Neural cell (in vitro differentiated cells): Measurements from ENCODE around the gene TCEAL4. TPM values are rescaled to one million over a fixed set of nuclear protein-coding genes. Genes with fewer than 3 reads are reported as not detected.

ENCODE experiments used
- H2AFZ ChIP-seq: fragments of 200-600, 300-800 bp; sonication (generic), shearing (Covaris generic); 2 replicates; pipeline ENCODE4 v1.6.0; 2014; ENCODE audit warnings: low read depth, mild to moderate bottlenecking, antibody characterized with exemption, low read length, moderate library complexity
- H3F3A ChIP-seq: fragments of 200-600 bp; shearing (Covaris generic); 2 replicates; pipeline ENCODE4 v1.6.1; 2016; ENCODE audit warnings: mild to moderate bottlenecking, moderate library complexity, mixed read lengths, antibody characterized with exemption, low read length; ENCODE audit not compliant: insufficient read depth, poor library complexity, severe bottlenecking
- H3K27ac ChIP-seq: fragments of 200-600, 300-800 bp; sonication (generic), shearing (Covaris generic); 2 replicates; pipeline ENCODE4 v1.5.1; 2014; ENCODE audit warnings: mild to moderate bottlenecking, low read length, moderate library complexity
- H3K27me3 ChIP-seq: fragments of 300-800, 200-600 bp; sonication (generic), shearing (Covaris generic); 2 replicates; pipeline ENCODE4 v1.6.0; 2014; ENCODE audit warnings: mild to moderate bottlenecking, low read depth, low read length, moderate library complexity; ENCODE audit not compliant: insufficient read depth
- H3K36me3 ChIP-seq: fragments of 300-800, 200-600 bp; sonication (generic), shearing (Covaris generic); 2 replicates; pipeline ENCODE4 v1.5.1; 2014; ENCODE audit warnings: mild to moderate bottlenecking, antibody characterized with exemption, low read length, moderate library complexity; ENCODE audit not compliant: insufficient read depth
- H3K4me2 ChIP-seq: fragments of 300-800, 200-600 bp; sonication (generic), shearing (Covaris generic); 2 replicates; pipeline ENCODE4 v1.6.0; 2014; ENCODE audit warnings: mild to moderate bottlenecking, low read length
- H3K4me3 ChIP-seq: fragments of 300-800, 200-600 bp; sonication (generic), shearing (Covaris generic); 2 replicates; pipeline ENCODE4 v1.5.1; 2014; ENCODE audit warnings: mild to moderate bottlenecking, low read length, moderate library complexity
- H3K79me2 ChIP-seq: fragments of 200-600 bp; shearing (Covaris generic); replicated peaks from 2 replicates; pipeline ENCODE4 v1.6.0; 2014; ENCODE audit warnings: mild to moderate bottlenecking, low read length, moderate library complexity; ENCODE audit not compliant: insufficient read depth
- H3K9ac ChIP-seq: fragments of 300-800, 200-600 bp; sonication (generic), shearing (Covaris generic); 2 replicates; pipeline ENCODE4 v1.6.1; 2016; ENCODE audit warnings: mild to moderate bottlenecking, low read length, mixed read lengths
- H3K9me2 ChIP-seq: fragments of 200-600 bp; shearing (Covaris generic); 2 replicates; pipeline ENCODE4 v1.6.1; 2016; ENCODE audit warnings: mild to moderate bottlenecking, low read length, mixed read lengths; ENCODE audit not compliant: insufficient read depth
- H3K9me3 ChIP-seq: fragments of 200-600, 300-800 bp; sonication (generic), shearing (Covaris generic); 2 replicates; pipeline ENCODE4 v1.6.1; 2016; ENCODE audit warnings: mild to moderate bottlenecking, mixed run types, low read length, moderate library complexity, mixed read lengths
- H4K20me1 ChIP-seq: fragments of 200-600 bp; shearing (Covaris generic); 2 replicates; pipeline ENCODE4 v1.6.1; 2016; ENCODE audit warnings: mild to moderate bottlenecking, mixed run types; ENCODE audit not compliant: insufficient read depth
- EP300 ChIP-seq: fragments of 450-650 bp; conservative IDR thresholded peaks from 2 replicates; pipeline ENCODE4 v1.6.1; 2014; ENCODE audit warnings: antibody characterized with exemption, mild to moderate bottlenecking, moderate library complexity; ENCODE audit not compliant: poor library complexity, severe bottlenecking
- EZH2 ChIP-seq: fragments of 200-600, 300-800 bp; shearing (Covaris generic), sonication (generic); IDR thresholded peaks from 2 replicates; pipeline ENCODE4 v1.6.1; 2014; ENCODE audit warnings: antibody characterized with exemption, low read length, borderline replicate concordance, mild to moderate bottlenecking; ENCODE audit not compliant: insufficient read depth, poor library complexity, severe bottlenecking
- MXI1 ChIP-seq: fragments of 450-650 bp; conservative IDR thresholded peaks from 2 replicates; pipeline ENCODE4 v1.6.1; 2014; ENCODE audit warnings: antibody characterized with exemption, mild to moderate bottlenecking; ENCODE audit not compliant: poor library complexity, severe bottlenecking
- POLR2AphosphoS5 ChIP-seq: IDR thresholded peaks from 2 replicates; pipeline ENCODE4 v1.6.1; 2012
- RAD21 ChIP-seq: fragments of 450-650 bp; conservative IDR thresholded peaks from 2 replicates; pipeline ENCODE4 v1.6.1; 2014; ENCODE audit warnings: antibody characterized with exemption, mild to moderate bottlenecking, moderate library complexity
- SMC3 ChIP-seq: fragments of 450-650 bp; conservative IDR thresholded peaks from 2 replicates; pipeline ENCODE4 v1.6.1; 2014; ENCODE audit warnings: antibody characterized with exemption, mild to moderate bottlenecking, moderate library complexity; ENCODE audit not compliant: poor library complexity
- TAF1 ChIP-seq: IDR thresholded peaks from 2 replicates; pipeline ENCODE4 v1.6.1; 2012; ENCODE audit warnings: low read depth
- polyA plus RNA-seq: library from polyadenylated mRNA; depleted of rRNA; stranded (reverse); fragments of >200 nt; gene quantifications from 2 replicates; pipeline ENCODE4 v1.2.3, GENCODE V29; 2014
- TF ChIP-seq, protein P1 (sequence below): fragments of 450-650 bp; IDR thresholded peaks from 2 replicates; pipeline ENCODE4 v1.5.1; 2014; ENCODE audit warnings: antibody characterized with exemption, mild to moderate bottlenecking, moderate library complexity; ENCODE audit not compliant: poor library complexity, severe bottlenecking
- TF ChIP-seq, protein P2 (sequence below): IDR thresholded peaks from 2 replicates; pipeline ENCODE4 v1.6.1; 2012; ENCODE audit warnings: borderline replicate concordance

Gene TCEAL4
- polyA plus RNA-seq, 1 donor from 2014 or later: 130 TPM

DNA sequence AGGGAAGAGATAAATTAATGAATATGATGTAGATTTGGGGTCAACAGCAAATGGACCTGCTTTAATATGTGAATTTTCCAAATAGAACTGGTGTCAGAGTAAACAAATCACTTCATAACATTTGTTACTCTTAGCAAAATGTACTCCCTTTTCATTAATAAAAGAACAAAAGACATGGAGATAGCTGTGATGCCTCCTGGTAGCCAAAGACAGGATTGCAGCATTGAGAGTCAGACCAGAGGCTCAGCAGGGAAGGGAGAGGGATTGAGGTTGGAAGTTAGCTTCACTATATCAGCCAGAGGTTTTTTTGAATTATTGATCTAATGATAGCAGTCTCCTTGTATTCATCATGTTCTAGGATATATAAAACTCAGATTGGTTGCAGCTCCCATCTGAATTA lies 48.6 kb upstream of the TCEAL4 start:
- Histone ChIP-seq H2AFZ (no peak overlapping the region), H3K9me3 (no peaks in the 10 kb centered on the region), H3K36me3 (no peaks in the 10 kb centered on the region), H3K79me2 (no peaks in the 10 kb centered on the region), H3F3A (no peaks in the 10 kb centered on the region), H3K9ac (no peak overlapping the region), H3K27ac (no peak overlapping the region), H3K9me2 (no peaks in the 10 kb centered on the region), H4K20me1 (no peaks in the 10 kb centered on the region), H3K27me3 (no peaks in the 10 kb centered on the region), H3K4me3 (no peak overlapping the region), H3K4me2 (no peak overlapping the region)
- TF ChIP-seq POLR2AphosphoS5 (no peak), RAD21 (no peak), TAF1 (no peak), SMC3 (no peak), EP300 (no peak), EZH2 (no peak)
- TF ChIP-seq, protein P1, sequence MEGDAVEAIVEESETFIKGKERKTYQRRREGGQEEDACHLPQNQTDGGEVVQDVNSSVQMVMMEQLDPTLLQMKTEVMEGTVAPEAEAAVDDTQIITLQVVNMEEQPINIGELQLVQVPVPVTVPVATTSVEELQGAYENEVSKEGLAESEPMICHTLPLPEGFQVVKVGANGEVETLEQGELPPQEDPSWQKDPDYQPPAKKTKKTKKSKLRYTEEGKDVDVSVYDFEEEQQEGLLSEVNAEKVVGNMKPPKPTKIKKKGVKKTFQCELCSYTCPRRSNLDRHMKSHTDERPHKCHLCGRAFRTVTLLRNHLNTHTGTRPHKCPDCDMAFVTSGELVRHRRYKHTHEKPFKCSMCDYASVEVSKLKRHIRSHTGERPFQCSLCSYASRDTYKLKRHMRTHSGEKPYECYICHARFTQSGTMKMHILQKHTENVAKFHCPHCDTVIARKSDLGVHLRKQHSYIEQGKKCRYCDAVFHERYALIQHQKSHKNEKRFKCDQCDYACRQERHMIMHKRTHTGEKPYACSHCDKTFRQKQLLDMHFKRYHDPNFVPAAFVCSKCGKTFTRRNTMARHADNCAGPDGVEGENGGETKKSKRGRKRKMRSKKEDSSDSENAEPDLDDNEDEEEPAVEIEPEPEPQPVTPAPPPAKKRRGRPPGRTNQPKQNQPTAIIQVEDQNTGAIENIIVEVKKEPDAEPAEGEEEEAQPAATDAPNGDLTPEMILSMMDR: no peak

DNA sequence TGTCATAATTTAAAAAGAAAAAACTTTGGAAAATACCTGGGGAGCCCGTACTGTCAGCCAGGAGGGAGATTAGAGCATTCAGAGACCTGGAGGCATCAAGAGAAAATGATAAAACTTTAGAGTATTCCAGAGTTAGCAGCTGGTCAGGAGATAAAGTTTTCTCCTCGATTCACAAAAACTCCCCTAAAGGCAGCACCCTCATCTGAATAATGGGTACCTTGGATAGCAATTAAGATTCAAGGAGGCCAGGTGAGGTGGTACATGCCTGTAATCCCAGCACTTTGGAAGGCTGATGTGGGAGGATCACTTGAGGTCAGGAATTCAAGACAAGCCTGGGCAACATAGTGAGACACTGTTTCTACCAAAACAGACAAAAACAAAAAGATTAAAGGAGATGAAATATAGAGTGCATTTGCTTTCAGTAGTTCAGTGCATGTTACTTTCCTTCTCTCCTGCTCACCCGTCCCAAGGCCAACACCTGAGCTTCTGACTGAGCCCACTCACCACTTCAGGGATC lies 47.4 kb upstream of the TCEAL4 start:
- no peaks in the 10 kb centered on the region for H3K79me2 ChIP-seq
- no peaks in the 10 kb centered on the region for H3F3A ChIP-seq
- no peak overlapping the region for H3K4me3 ChIP-seq
- H3K27ac ChIP-seq: no peak overlapping the region
- H3K4me2 ChIP-seq: no peak overlapping the region
- TF ChIP-seq EP300: no peak
- TF ChIP-seq TAF1: no peak
- TF ChIP-seq RAD21: no peak
- no peak for TF ChIP-seq SMC3
- no peak for TF ChIP-seq EZH2
- TF ChIP-seq, protein P2, sequence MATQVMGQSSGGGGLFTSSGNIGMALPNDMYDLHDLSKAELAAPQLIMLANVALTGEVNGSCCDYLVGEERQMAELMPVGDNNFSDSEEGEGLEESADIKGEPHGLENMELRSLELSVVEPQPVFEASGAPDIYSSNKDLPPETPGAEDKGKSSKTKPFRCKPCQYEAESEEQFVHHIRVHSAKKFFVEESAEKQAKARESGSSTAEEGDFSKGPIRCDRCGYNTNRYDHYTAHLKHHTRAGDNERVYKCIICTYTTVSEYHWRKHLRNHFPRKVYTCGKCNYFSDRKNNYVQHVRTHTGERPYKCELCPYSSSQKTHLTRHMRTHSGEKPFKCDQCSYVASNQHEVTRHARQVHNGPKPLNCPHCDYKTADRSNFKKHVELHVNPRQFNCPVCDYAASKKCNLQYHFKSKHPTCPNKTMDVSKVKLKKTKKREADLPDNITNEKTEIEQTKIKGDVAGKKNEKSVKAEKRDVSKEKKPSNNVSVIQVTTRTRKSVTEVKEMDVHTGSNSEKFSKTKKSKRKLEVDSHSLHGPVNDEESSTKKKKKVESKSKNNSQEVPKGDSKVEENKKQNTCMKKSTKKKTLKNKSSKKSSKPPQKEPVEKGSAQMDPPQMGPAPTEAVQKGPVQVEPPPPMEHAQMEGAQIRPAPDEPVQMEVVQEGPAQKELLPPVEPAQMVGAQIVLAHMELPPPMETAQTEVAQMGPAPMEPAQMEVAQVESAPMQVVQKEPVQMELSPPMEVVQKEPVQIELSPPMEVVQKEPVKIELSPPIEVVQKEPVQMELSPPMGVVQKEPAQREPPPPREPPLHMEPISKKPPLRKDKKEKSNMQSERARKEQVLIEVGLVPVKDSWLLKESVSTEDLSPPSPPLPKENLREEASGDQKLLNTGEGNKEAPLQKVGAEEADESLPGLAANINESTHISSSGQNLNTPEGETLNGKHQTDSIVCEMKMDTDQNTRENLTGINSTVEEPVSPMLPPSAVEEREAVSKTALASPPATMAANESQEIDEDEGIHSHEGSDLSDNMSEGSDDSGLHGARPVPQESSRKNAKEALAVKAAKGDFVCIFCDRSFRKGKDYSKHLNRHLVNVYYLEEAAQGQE: no peak
- TF ChIP-seq POLR2AphosphoS5: no peak
- no peak for TF ChIP-seq MXI1
- TF ChIP-seq, protein P1: no peak
- H3K27me3 ChIP-seq: no peaks in the 10 kb centered on the region
- H2AFZ ChIP-seq: no peak overlapping the region
- H3K9me3 ChIP-seq: no peaks in the 10 kb centered on the region
- H4K20me1 ChIP-seq: no peaks in the 10 kb centered on the region
- no peaks in the 10 kb centered on the region for H3K36me3 ChIP-seq
- H3K9me2 ChIP-seq: no peaks in the 10 kb centered on the region
- H3K9ac ChIP-seq: no peak overlapping the region
